Measurements from ENCODE around the gene ANGPT4. TPM values are rescaled to one million over a fixed set of nuclear protein-coding genes. Genes with fewer than 3 reads are reported as not detected.

Gene ANGPT4
- polyA plus RNA-seq, 1 experiment = not detected

DNA sequence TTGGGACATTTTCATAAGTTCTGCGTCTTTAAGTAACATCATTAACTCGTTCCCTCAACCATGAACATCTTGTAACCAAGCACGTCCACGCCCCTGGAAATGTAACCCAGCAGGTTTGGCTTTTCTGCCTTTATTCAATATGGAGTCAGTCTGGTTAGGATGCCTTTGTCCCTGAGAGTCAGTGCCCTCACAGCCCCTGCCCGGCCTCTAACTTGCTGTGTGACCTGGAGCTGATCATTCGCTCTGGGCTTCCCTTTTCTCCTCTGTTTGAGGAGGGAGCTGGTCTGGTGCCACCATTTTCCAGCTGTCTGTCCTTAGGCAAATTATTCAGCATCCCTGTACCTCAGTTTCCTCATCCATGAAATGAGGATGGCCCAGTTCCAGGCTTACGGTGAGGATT lies 26.5 kb upstream of the ANGPT4 start:
- TF ChIP-seq, protein P1, sequence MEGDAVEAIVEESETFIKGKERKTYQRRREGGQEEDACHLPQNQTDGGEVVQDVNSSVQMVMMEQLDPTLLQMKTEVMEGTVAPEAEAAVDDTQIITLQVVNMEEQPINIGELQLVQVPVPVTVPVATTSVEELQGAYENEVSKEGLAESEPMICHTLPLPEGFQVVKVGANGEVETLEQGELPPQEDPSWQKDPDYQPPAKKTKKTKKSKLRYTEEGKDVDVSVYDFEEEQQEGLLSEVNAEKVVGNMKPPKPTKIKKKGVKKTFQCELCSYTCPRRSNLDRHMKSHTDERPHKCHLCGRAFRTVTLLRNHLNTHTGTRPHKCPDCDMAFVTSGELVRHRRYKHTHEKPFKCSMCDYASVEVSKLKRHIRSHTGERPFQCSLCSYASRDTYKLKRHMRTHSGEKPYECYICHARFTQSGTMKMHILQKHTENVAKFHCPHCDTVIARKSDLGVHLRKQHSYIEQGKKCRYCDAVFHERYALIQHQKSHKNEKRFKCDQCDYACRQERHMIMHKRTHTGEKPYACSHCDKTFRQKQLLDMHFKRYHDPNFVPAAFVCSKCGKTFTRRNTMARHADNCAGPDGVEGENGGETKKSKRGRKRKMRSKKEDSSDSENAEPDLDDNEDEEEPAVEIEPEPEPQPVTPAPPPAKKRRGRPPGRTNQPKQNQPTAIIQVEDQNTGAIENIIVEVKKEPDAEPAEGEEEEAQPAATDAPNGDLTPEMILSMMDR (IDR thresholded peaks at IDR 0.05; ENCODE audit: insufficient read depth, low read depth, low read length) = no peak
- Histone ChIP-seq H3K27me3 (ENCODE audit: control insufficient read depth, insufficient read depth, low read length) (no peaks in the 10 kb centered on the region), H3K4me3 (ENCODE audit: low read depth, low read length) (no peak overlapping the region), H3K36me3 (ENCODE audit: control insufficient read depth, insufficient read depth, low read length) (no peaks in the 10 kb centered on the region)
- ChIA-PET CTCF (no interaction called here), POLR2A (no interaction called here)
- no peak for DNase-seq (ENCODE audit: low read depth)

DNA sequence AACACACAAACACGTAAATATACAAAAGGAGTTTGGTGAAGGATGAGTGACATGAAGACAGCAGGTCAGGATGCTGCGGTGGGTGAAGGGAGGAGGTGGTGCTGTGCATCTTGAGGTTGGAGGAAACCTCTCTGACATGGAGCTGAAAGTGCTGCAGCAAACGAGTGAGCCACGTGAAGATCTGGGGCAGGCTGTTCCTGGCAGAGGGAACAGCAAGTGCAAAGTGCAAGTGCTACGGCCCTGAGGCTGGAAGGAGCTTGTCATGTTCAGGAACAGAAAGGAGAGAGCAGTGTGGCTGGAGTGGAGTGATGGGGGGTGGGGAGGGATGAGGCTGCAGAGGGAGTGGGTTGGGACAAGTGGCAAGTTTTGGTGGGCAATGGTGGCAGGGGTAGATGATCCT lies 24.8 kb upstream of the ANGPT4 start:
- H3K36me3 ChIP-seq (ENCODE audit: control insufficient read depth, insufficient read depth, low read length) = no peaks in the 10 kb centered on the region
- no peak overlapping the region for H3K4me3 ChIP-seq (ENCODE audit: low read depth, low read length)
- ChIA-PET CTCF (interaction anchor here (1.0 to 1.3 kb wide), 3 partner anchors 15 to 122 kb away, joined by 3 to 5 read pairs (median 3); no protein-coding TSS in a partner anchor), POLR2A (no interaction called here)
- no peak for DNase-seq (ENCODE audit: low read depth)
- TF ChIP-seq, protein P1 (IDR thresholded peaks at IDR 0.05; ENCODE audit: insufficient read depth, low read depth, low read length) = no peak
- no peaks in the 10 kb centered on the region for H3K27me3 ChIP-seq (ENCODE audit: control insufficient read depth, insufficient read depth, low read length)

DNA sequence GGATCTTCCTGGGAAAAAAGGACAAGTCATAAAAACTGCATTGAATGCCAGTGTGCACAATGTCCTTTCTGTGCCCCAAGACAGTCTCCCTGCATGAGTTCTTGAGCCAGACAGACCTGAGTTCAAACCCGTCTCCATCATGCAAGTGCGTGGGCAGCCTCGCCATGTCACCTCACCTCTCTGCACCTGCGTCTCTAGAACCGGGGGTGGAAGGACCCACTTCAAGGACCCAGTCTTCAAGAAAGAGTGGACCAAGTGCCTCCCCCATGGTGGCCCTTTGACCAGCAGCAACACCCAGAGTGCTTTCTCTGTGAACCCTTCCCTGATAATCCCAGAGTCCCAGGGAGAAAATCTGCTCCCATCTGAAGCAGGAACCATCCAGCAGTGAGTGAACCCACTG lies 23.5 kb upstream of the ANGPT4 start:
- no peak overlapping the region for H3K4me3 ChIP-seq (ENCODE audit: low read depth, low read length)
- TF ChIP-seq, protein P1 (IDR thresholded peaks at IDR 0.05; ENCODE audit: insufficient read depth, low read depth, low read length) = no peak
- H3K27me3 ChIP-seq (ENCODE audit: control insufficient read depth, insufficient read depth, low read length) = no peaks in the 10 kb centered on the region
- DNase-seq (ENCODE audit: low read depth) = no peak
- ChIA-PET POLR2A (no interaction called here), CTCF (interaction anchor here (1.7 kb wide), 1 partner anchor 17 kb away, joined by 7 read pairs; no protein-coding TSS in a partner anchor)
- H3K36me3 ChIP-seq (ENCODE audit: control insufficient read depth, insufficient read depth, low read length) = no peaks in the 10 kb centered on the region

DNA sequence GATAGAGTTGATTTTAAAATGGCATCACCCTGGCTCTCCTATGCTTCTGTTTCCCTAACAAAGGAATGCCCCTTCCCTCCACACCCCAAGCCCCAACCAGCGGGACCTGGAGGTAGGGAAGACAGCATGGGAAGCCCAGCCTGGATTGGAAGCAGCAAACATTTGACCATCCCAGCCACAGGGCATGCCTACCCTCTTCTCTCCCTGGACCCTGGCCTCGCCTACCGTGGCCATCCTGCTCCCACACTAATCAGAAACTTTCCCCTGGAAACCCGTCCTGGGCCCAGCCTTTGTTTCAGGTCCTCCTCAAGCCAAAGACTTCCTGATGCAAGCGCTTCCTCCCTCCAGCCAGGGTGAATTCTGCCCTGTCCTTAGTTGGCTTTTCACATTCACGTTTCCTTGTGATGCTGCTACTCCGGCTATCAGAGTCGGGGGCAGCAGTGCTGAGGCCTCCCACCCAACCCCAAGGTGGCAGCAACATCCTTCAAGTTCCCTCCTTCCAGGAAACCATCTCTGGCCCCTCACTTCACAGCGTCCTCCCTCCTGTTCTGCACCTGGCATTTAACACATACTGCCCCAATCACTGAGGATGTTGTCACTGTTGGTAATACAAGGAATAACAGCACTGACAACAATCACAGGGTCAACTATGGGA lies 18.2 kb upstream of the ANGPT4 start:
- CTCF ChIA-PET = interaction anchor here (1.6 kb wide), 1 partner anchor 22 kb away, joined by 6 read pairs; no protein-coding TSS in a partner anchor
- POLR2A ChIA-PET = no interaction called here

DNA sequence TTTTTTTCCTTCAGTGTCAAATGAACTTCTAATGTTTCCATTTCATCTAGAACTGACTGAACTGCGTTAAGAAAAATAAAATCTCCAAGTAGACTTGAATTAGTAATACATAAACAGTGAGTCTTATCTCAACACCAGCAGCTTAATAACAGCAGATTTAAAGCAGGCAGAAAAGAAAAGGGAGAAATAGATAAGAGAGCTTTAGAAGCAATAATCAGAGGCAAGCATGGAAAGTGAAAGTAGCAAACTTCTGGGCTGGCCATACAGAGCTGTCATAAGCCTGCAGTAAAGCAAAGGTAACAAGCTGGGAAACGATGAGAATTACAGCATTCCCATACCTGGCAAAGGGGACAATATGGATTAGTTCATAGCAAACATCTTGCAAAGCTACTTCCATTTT lies 16.9 kb upstream of the ANGPT4 start:
- no peaks in the 10 kb centered on the region for H3K36me3 ChIP-seq (ENCODE audit: control insufficient read depth, insufficient read depth, low read length)
- TF ChIP-seq, protein P1 (IDR thresholded peaks at IDR 0.05; ENCODE audit: insufficient read depth, low read depth, low read length) = no peak
- ChIA-PET POLR2A (no interaction called here), CTCF (interaction anchor here (1.0 to 1.6 kb wide), 2 partner anchors 24 to 118 kb away, joined by 3 to 6 read pairs; no protein-coding TSS in a partner anchor)
- H3K27me3 ChIP-seq (ENCODE audit: control insufficient read depth, insufficient read depth, low read length) = no peaks in the 10 kb centered on the region
- DNase-seq (ENCODE audit: low read depth) = no peak
- H3K4me3 ChIP-seq (ENCODE audit: low read depth, low read length) = no peak overlapping the region

More for the DNA sequence above, 18.2 kb upstream of the ANGPT4 start:
- no peak for DNase-seq (ENCODE audit: low read depth)
- no peaks in the 10 kb centered on the region for H3K36me3 ChIP-seq (ENCODE audit: control insufficient read depth, insufficient read depth, low read length)
- H3K27me3 ChIP-seq (ENCODE audit: control insufficient read depth, insufficient read depth, low read length) = no peaks in the 10 kb centered on the region
- TF ChIP-seq, protein P1 (IDR thresholded peaks at IDR 0.05; ENCODE audit: insufficient read depth, low read depth, low read length) = no peak
- H3K4me3 ChIP-seq (ENCODE audit: low read depth, low read length) = no peak overlapping the region
